ENCODE data around the gene ROBO1. TPM values are rescaled to one million over a fixed set of nuclear protein-coding genes. Genes with fewer than 3 reads are reported as not detected.

Gene ROBO1
- total RNA-seq, 3 donors from 2014 or later = 12.7 to 50.7 (median 23.6) TPM

DNA sequence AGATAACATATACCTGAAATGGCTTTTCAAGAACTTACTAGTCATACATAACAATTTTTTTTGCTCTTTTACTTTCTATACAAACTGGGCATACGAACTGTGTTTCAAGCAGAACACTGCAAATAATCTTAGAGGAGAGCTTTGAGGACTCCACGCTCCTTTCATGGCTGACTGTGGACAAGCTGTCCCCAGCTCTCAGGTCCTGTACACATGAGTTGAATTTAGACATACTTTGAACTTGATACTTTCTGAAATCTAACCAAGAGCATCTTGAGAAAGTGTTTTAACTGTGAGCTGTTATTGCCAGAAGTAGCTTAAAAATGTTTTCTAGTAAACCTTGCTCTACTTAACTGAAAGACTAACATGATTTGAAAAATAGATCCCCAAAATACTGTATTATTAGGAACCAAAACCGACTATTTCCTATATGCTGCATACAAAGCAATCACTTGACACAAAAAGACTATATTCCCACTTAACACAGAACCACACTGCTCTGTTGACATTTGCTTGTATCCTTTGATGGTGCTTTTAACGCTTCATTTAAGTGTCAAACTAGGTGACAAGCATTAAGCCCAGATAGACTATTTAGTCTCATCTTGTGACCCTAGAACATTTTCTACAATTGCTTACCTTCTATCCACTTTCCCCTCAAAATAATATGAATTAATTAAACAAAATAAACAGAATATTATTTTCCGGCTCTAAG, 755.8 kb downstream of the ROBO1 start:
- Histone ChIP-seq H3K4me3 (no peak overlapping the region), H3K4me1 (no peaks in the 10 kb centered on the region), H3K27ac (no peak overlapping the region)

DNA sequence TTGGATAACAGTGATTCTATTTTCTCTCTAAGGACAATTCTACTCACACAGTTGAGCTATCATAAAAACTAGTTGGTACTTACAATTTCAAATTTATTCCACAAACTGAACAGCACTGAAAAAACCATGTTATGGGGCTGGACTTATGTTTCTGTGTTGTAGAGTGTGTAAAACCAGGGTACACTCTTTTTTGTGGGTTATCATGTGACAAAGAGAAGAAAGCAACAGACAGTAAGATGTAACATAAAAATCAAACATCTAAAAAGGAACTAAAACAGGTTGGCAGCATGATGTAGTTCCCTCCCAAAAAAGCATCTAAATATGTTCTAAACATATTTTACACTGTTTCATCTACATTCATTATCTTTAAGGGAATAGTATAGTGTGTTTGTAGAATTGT, 757.9 kb downstream of the ROBO1 start:
- no peak overlapping the region for H3K27ac ChIP-seq
- H3K36me3 ChIP-seq = no peaks in the 10 kb centered on the region
- no peak for DNase-seq (ENCODE audit: low spot score in 2 of 2)
- H3K9me3 ChIP-seq = no peaks in the 10 kb centered on the region
- no peaks in the 10 kb centered on the region for H3K4me1 ChIP-seq
- H3K4me3 ChIP-seq = no peak overlapping the region
- intact Hi-C loops (cut with DNase I; ENCODE audit: low total_unique reads) = no loop called here
- H3K27me3 ChIP-seq = no peaks in the 10 kb centered on the region
- TF ChIP-seq, protein P1, sequence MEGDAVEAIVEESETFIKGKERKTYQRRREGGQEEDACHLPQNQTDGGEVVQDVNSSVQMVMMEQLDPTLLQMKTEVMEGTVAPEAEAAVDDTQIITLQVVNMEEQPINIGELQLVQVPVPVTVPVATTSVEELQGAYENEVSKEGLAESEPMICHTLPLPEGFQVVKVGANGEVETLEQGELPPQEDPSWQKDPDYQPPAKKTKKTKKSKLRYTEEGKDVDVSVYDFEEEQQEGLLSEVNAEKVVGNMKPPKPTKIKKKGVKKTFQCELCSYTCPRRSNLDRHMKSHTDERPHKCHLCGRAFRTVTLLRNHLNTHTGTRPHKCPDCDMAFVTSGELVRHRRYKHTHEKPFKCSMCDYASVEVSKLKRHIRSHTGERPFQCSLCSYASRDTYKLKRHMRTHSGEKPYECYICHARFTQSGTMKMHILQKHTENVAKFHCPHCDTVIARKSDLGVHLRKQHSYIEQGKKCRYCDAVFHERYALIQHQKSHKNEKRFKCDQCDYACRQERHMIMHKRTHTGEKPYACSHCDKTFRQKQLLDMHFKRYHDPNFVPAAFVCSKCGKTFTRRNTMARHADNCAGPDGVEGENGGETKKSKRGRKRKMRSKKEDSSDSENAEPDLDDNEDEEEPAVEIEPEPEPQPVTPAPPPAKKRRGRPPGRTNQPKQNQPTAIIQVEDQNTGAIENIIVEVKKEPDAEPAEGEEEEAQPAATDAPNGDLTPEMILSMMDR (IDR thresholded peaks at IDR 0.05) = no peak
- TF ChIP-seq POLR2AphosphoS5 (IDR thresholded peaks at IDR 0.05) = no peak
- no peak for TF ChIP-seq POLR2A (IDR thresholded peaks at IDR 0.05)

More for the DNA sequence above, 755.8 kb downstream of the ROBO1 start:
- H3K36me3 ChIP-seq = no peaks in the 10 kb centered on the region
- H3K9me3 ChIP-seq = no peaks in the 10 kb centered on the region
- TF ChIP-seq POLR2A (IDR thresholded peaks at IDR 0.05) = no peak
- TF ChIP-seq, protein P1 (IDR thresholded peaks at IDR 0.05) = no peak
- no peak for TF ChIP-seq POLR2AphosphoS5 (IDR thresholded peaks at IDR 0.05)
- intact Hi-C loops (cut with DNase I; ENCODE audit: low total_unique reads) = no loop called here
- H3K27me3 ChIP-seq = no peaks in the 10 kb centered on the region
- DNase-seq (ENCODE audit: low spot score in 2 of 2) = no peak

DNA sequence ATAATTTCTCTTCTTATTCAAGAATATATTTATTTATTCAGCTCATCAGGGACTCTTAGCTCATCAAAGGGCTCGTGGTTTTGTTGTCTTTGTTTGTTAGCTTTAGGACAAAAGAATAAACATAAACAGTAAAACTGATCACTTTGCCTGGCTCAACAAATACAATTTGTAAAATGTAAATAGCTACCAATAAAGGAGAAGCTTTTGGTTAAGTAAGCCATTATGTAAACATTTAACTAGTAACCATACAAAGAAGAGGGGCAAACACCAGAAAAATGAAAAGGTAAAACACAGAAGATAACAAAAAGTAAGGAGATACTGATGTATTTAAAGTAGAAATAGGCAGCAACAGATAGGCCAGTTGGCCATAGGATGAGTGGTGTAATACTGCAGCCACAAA, 761.7 kb downstream of the ROBO1 start:
- intact Hi-C loops (cut with DNase I; ENCODE audit: low total_unique reads) = no loop called here
- no peaks in the 10 kb centered on the region for H3K9me3 ChIP-seq
- H3K4me1 ChIP-seq = no peaks in the 10 kb centered on the region
- TF ChIP-seq, protein P1 (IDR thresholded peaks at IDR 0.05) = no peak
- TF ChIP-seq POLR2A (IDR thresholded peaks at IDR 0.05) (no peak), POLR2AphosphoS5 (IDR thresholded peaks at IDR 0.05) (no peak)
- H3K27me3 ChIP-seq = no peaks in the 10 kb centered on the region
- H3K27ac ChIP-seq = no peak overlapping the region
- DNase-seq (ENCODE audit: low spot score in 2 of 2) = no peak
- no peaks in the 10 kb centered on the region for H3K36me3 ChIP-seq
- H3K4me3 ChIP-seq = no peak overlapping the region

DNA sequence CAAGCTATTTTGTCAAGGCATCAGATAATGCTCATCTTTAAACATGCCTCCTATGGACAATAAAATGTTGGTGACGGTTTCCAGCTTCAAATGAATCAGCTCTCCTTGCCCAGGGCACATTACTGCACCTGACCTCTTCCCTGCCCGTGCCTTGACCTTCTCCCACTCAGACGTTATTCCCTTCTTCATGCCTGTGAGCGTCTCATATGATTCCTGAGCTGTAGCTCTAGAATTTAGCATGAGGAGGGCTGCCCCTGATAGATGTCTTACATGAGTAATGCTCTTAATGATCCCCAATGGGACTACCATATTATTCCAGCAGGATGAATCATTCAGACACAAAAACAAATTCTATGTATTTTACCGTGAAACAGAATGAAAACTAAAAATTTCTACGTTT, 762.7 kb downstream of the ROBO1 start:
- intact Hi-C loops (cut with DNase I; ENCODE audit: low total_unique reads) = no loop called here

DNA sequence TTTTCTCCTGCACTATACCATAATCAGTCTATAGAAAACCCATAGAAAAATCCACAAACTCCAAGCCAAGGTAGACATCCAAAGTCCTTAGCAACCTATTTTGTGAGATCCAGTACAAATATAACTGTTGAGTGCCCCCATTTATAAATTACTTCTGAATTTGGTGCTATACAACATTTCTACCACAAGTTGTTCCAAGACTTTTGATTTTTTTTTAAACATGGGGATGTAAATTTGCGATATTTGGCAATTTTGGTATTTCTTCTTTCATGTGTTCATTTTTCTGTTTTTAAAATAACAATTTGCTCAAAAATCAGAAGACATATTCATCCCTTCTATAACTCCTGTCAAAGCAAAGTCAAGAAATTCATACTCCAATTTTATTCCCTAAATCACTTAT, 763.8 kb downstream of the ROBO1 start:
- DNase-seq (ENCODE audit: low spot score in 2 of 2) = no peak
- TF ChIP-seq POLR2AphosphoS5 (IDR thresholded peaks at IDR 0.05) = no peak
- no peak for TF ChIP-seq POLR2A (IDR thresholded peaks at IDR 0.05)
- TF ChIP-seq, protein P1 (IDR thresholded peaks at IDR 0.05) = no peak
- H3K27ac ChIP-seq = no peak overlapping the region
- peaks cover 0 to 4% of the 10 kb centered on the region in 2 donors for H3K9me3 ChIP-seq
- no peaks in the 10 kb centered on the region for H3K36me3 ChIP-seq
- no peaks in the 10 kb centered on the region for H3K27me3 ChIP-seq
- H3K4me3 ChIP-seq = no peak overlapping the region
- H3K4me1 ChIP-seq = no peaks in the 10 kb centered on the region
- intact Hi-C loops (cut with DNase I; ENCODE audit: low total_unique reads) = no loop called here

More for the DNA sequence above, 762.7 kb downstream of the ROBO1 start:
- no peaks in the 10 kb centered on the region for H3K27me3 ChIP-seq
- no peak for DNase-seq (ENCODE audit: low spot score in 2 of 2)
- TF ChIP-seq, protein P1 (IDR thresholded peaks at IDR 0.05) = no peak
- TF ChIP-seq POLR2A (IDR thresholded peaks at IDR 0.05) (no peak), POLR2AphosphoS5 (IDR thresholded peaks at IDR 0.05) (no peak)
- H3K9me3 ChIP-seq = no peaks in the 10 kb centered on the region
- no peaks in the 10 kb centered on the region for H3K4me1 ChIP-seq
- no peak overlapping the region for H3K27ac ChIP-seq
- H3K4me3 ChIP-seq = no peak overlapping the region
- H3K36me3 ChIP-seq = no peaks in the 10 kb centered on the region
